Tibial nerve (tissue), 3 donors: ENCODE measurements around the gene MKS1.

Experiments
- CTCF ChIP-seq, 5 experiments: fragments of 200-600 bp in 3 of 5; fragments of 450-650 bp in 2 of 5; sonication (generic) in 3 of 5; IDR thresholded peaks; one replicate each; pipeline ENCODE4 v1.5.1; 2016 to 2019; ENCODE audit warnings: antibody characterized with exemption in 5 of 5, mild to moderate bottlenecking in 3 of 5, moderate library complexity in 2 of 5
- POLR2A ChIP-seq, 2 donors: fragments of 450-650 bp; IDR thresholded peaks; one replicate each; pipeline ENCODE4 v1.6.1; 2017; ENCODE audit warnings: antibody characterized with exemption in 2 of 2, mild to moderate bottlenecking in 2 of 2, moderate library complexity in 2 of 2

GRCh38 chr17:58227733-58228132 is 8.7 kb upstream of the MKS1 start:
- TF ChIP-seq POLR2A (IDR thresholded peaks at IDR 0.05) (no peak), CTCF (IDR thresholded peaks at IDR 0.05) (no peak)
